A673 (cell line): ENCODE data around the gene CFAP161. TPM values are rescaled to one million over a fixed set of nuclear protein-coding genes. Genes with fewer than 3 reads are reported as not detected.
A peak's percentile ranks its signal among the peaks of the same experiment; 100 is the strongest.

Source experiments
- BruUV-seq: library from RNA; stranded (reverse); fragments of 400-500 nt; replicated peaks from 2 replicates; lab custom pipeline; 2021; lab: Mats Ljungman, UMichigan
- CTCF ChIA-PET: fragments of 300-600 bp; sonication (Branson Sonifier 250); formaldehyde crosslinking; loops from one replicate; lab custom pipeline; 2022; ENCODE audit warnings: antibody characterized with exemption; lab: Charles Lee
- POLR2A ChIA-PET: fragments of 300-600 bp; sonication (Branson Sonifier 250); formaldehyde crosslinking; loops from one replicate; lab custom pipeline; 2022; ENCODE audit warnings: antibody characterized with exemption; ENCODE audit not compliant: low non-redundant PET; lab: Charles Lee
- DNase-seq: peaks from one replicate; pipeline ENCODE4 v3.0.0-alpha.2; 2015; ENCODE audit warnings: low spot score
- H3K27ac ChIP-seq: fragments of 200-600 bp; sonication (generic); 2 replicates; pipeline ENCODE4 v1.5.1; 2016; ENCODE audit warnings: mixed run types, low read depth, mild to moderate bottlenecking, mixed read lengths, antibody characterized with exemption, low read length; ENCODE audit not compliant: poor library complexity, severe bottlenecking
- H3K27me3 ChIP-seq: fragments of 200-600 bp; sonication (generic); replicated peaks from 2 replicates; pipeline ENCODE4 v1.6.1; 2017; ENCODE audit warnings: mixed run types, low read depth, mild to moderate bottlenecking, mixed read lengths, antibody characterized with exemption, low read length; ENCODE audit not compliant: insufficient read depth, poor library complexity
- H3K36me3 ChIP-seq: fragments of 200-600 bp; sonication (generic); 2 replicates; pipeline ENCODE4 v1.6.1; 2016; ENCODE audit warnings: mixed run types, mild to moderate bottlenecking, mixed read lengths, antibody characterized with exemption, low read length; ENCODE audit not compliant: insufficient read depth, poor library complexity, severe bottlenecking
- H3K4me1 ChIP-seq: fragments of 200-600 bp; sonication (generic); 2 replicates; pipeline ENCODE4 v1.6.1; 2017; ENCODE audit warnings: mixed run types, mild to moderate bottlenecking, mixed read lengths, antibody characterized with exemption, low read length; ENCODE audit not compliant: insufficient read depth, poor library complexity, severe bottlenecking
- H3K4me3 ChIP-seq: fragments of 200-600 bp; sonication (generic); 2 replicates; pipeline ENCODE4 v1.5.1; 2016; ENCODE audit warnings: low read depth, mixed run types, mild to moderate bottlenecking, mixed read lengths, low read length; ENCODE audit not compliant: poor library complexity, severe bottlenecking
- H3K9me3 ChIP-seq: fragments of 200-600 bp; sonication (generic); 2 replicates; pipeline ENCODE4 v1.6.1; 2016; ENCODE audit warnings: mixed run types, low read depth, mild to moderate bottlenecking, mixed read lengths, antibody characterized with exemption, low read length; ENCODE audit not compliant: poor library complexity, severe bottlenecking
- CTCF ChIP-seq: fragments of 300-800, 200-600 bp; sonication (generic); conservative IDR thresholded peaks from 2 replicates; pipeline ENCODE4 v1.5.1; 2017; ENCODE audit warnings: low read depth, mild to moderate bottlenecking, antibody characterized with exemption, low read length, moderate library complexity, mixed read lengths
- EZH2 ChIP-seq: fragments of 200-600 bp; sonication (generic); IDR thresholded peaks from 2 replicates; pipeline ENCODE4 v1.6.1; 2017; ENCODE audit warnings: borderline replicate concordance, low read depth, mild to moderate bottlenecking, mixed read lengths, antibody characterized with exemption, low read length; ENCODE audit not compliant: poor library complexity, severe bottlenecking
- intact Hi-C: fragments of 100-400 bp; cut with micrococcal nuclease; formaldehyde crosslinking; loops from one replicate; pipeline ENCODE4 v1.10.0; 2022; ENCODE audit not compliant: unreplicated experiment
- total RNA-seq: library from RNA; stranded (reverse); gene quantifications from 2 replicates; pipeline ENCODE4 v1.2.3, GENCODE V29; 2021

CFAP161 gene
- total RNA-seq, 1 experiment from 2014 or later = 2.8 TPM

- H3K27me3 ChIP-seq = peaks cover 12% of the 10 kb centered on the region
- TF ChIP-seq CTCF (no peak), EZH2 (no peak)
- no peaks in the 10 kb centered on the region for H3K36me3 ChIP-seq
- ChIA-PET CTCF (no interaction called here), POLR2A (no interaction called here)
- no peak overlapping the region for H3K4me3 ChIP-seq
- no peaks in the 10 kb centered on the region for H3K4me1 ChIP-seq
- DNase-seq = no peak
- no peak overlapping the region for H3K27ac ChIP-seq
- H3K9me3 ChIP-seq = no peaks in the 10 kb centered on the region
- no TSS peak for BruUV-seq
- intact Hi-C loops = no loop called here
Observed at GRCh38 chr15:81171286-81171685, 37.2 kb downstream of the CFAP161 start.

- ChIA-PET POLR2A (no interaction called here), CTCF (no interaction called here)
- no peaks in the 10 kb centered on the region for H3K9me3 ChIP-seq
- H3K4me1 ChIP-seq = no peaks in the 10 kb centered on the region
- H3K27me3 ChIP-seq = peaks cover 12% of the 10 kb centered on the region
- no TSS peak for BruUV-seq
- H3K36me3 ChIP-seq = no peaks in the 10 kb centered on the region
- no peak for TF ChIP-seq CTCF
- no peak for TF ChIP-seq EZH2
- DNase-seq = no peak
- intact Hi-C loops = no loop called here
- H3K27ac ChIP-seq = no peak overlapping the region
- no peak overlapping the region for H3K4me3 ChIP-seq
Observed at GRCh38 chr15:81174125-81174791, 40.2 kb downstream of the CFAP161 start.

GRCh38 chr15:81174792-81175327 is 40.8 kb downstream of the CFAP161 start:
- no peaks in the 10 kb centered on the region for H3K36me3 ChIP-seq
- H3K27ac ChIP-seq = no peak overlapping the region
- H3K4me1 ChIP-seq = no peaks in the 10 kb centered on the region
- CTCF ChIA-PET = no interaction called here
- intact Hi-C loops = no loop called here
- TF ChIP-seq EZH2 = no peak
- TF ChIP-seq CTCF = 0 out of 2 replicates have a peak, but pooled peaks have one; percentile 17
- no peaks in the 10 kb centered on the region for H3K9me3 ChIP-seq
- H3K27me3 ChIP-seq = peaks cover 12% of the 10 kb centered on the region
- POLR2A ChIA-PET = no interaction called here
- BruUV-seq = no TSS peak
- H3K4me3 ChIP-seq = no peak overlapping the region
- no peak for DNase-seq
